Measurements from ENCODE around the gene PAM16.
"Not testable (repeated sequence)": the region's sequence is repeated elsewhere in the genome, so short reads cannot be mapped to it uniquely, and the experiment has no call there.

The PAM16 gene

GRCh38 chr16:4350787-4351659, at the start of gene PAM16:
TSS of gene PAM16 (minus strand) at chr16:4351321. CDS start at chr16:4351234, 87 bp downstream.
- peak; percentile 94 to 96 for DNase-seq (ENCODE audit: low read depth in 2 of 2)
- peak within 1 kb of the TSS; percentile 71 to 88 for H3K4me3 ChIP-seq (replicated peaks in 1 of 2; ENCODE audit: low read depth in 2 of 2, low read length in 2 of 2)
- no peak for TF ChIP-seq CTCF (IDR thresholded peaks at IDR 0.05; ENCODE audit: low read depth, low read length)

- no peak for DNase-seq (ENCODE audit: low read depth in 2 of 2)
- no peak for TF ChIP-seq CTCF (IDR thresholded peaks at IDR 0.05; ENCODE audit: low read depth, low read length)
- H3K4me3 ChIP-seq (replicated peaks in 1 of 2; ENCODE audit: low read depth in 2 of 2, low read length in 2 of 2), result no peak overlapping the region
Observed at GRCh38 chr16:4399001-4399730, 48.0 kb upstream of the PAM16 start.

- no peak overlapping the region for H3K4me3 ChIP-seq (replicated peaks in 1 of 2; ENCODE audit: low read depth in 2 of 2, low read length in 2 of 2)
- DNase-seq (ENCODE audit: low read depth in 2 of 2), result no peak
- TF ChIP-seq CTCF (IDR thresholded peaks at IDR 0.05; ENCODE audit: low read depth, low read length), result no peak
Observed at GRCh38 chr16:4395055-4395726, 44.1 kb upstream of the PAM16 start.

GRCh38 chr16:4393850-4394249, 42.7 kb upstream of the PAM16 start:
- not testable (repeated sequence) for DNase-seq (ENCODE audit: low read depth in 2 of 2); H3K4me3 ChIP-seq (replicated peaks in 1 of 2; ENCODE audit: low read depth in 2 of 2, low read length in 2 of 2)

GRCh38 chr16:4393240-4393600, 42.1 kb upstream of the PAM16 start:
- TF ChIP-seq CTCF (IDR thresholded peaks at IDR 0.05; ENCODE audit: low read depth, low read length), result no peak
- no peak for DNase-seq (ENCODE audit: low read depth in 2 of 2)
- no peak overlapping the region for H3K4me3 ChIP-seq (replicated peaks in 1 of 2; ENCODE audit: low read depth in 2 of 2, low read length in 2 of 2)

- H3K4me3 ChIP-seq (replicated peaks in 1 of 2; ENCODE audit: low read depth in 2 of 2, low read length in 2 of 2), result no peak overlapping the region
- peak; percentile 64 to 83 for DNase-seq (ENCODE audit: low read depth in 2 of 2)
- TF ChIP-seq CTCF (IDR thresholded peaks at IDR 0.05; ENCODE audit: low read depth, low read length), result no peak
Observed at GRCh38 chr16:4392382-4393239, 41.5 kb upstream of the PAM16 start.
